ENCODE data around the gene ULK2. TPM values are rescaled to one million over a fixed set of nuclear protein-coding genes. Genes with fewer than 3 reads are reported as not detected.

The ULK2 gene
- total RNA-seq, 2 donors from 2014 or later, result 14.9 to 20.8 TPM

GRCh38 chr17:19733953-19734526 lies 133.7 kb downstream of the ULK2 start:
- ATAC-seq (no peak), DNase-seq (no peak)
- Mint-ChIP-seq H3K4me1 (peaks cover 4% of the 10 kb centered on the region), H3K4me3 (no peak overlapping the region), H3K27me3 (no peaks in the 10 kb centered on the region), H3K27ac (no peak overlapping the region), H3K36me3 (ENCODE audit: low read depth) (no peaks in the 10 kb centered on the region)
- H3K9me3 ChIP-seq (ENCODE audit: control insufficient read depth, low read length, poor library complexity, severe bottlenecking), result no peaks in the 10 kb centered on the region

GRCh38 chr17:19731626-19732025 lies 136.1 kb downstream of the ULK2 start:
- Mint-ChIP-seq H3K4me3 (no peak overlapping the region), H3K27ac (peak overlapping the region; percentile 45), H3K4me1 (peaks cover 4% of the 10 kb centered on the region), H3K36me3 (ENCODE audit: low read depth) (no peaks in the 10 kb centered on the region), H3K27me3 (no peaks in the 10 kb centered on the region)
- no peak for ATAC-seq
- no peaks in the 10 kb centered on the region for H3K9me3 ChIP-seq (ENCODE audit: control insufficient read depth, low read length, poor library complexity, severe bottlenecking)
- no peak for DNase-seq

GRCh38 chr17:19730843-19731242 lies 136.9 kb downstream of the ULK2 start:
- Mint-ChIP-seq H3K27ac (no peak overlapping the region), H3K4me3 (no peak overlapping the region)
- no peak for ATAC-seq

GRCh38 chr17:19729900-19730299 lies 137.8 kb downstream of the ULK2 start:
- DNase-seq (no peak), ATAC-seq (no peak)
- Mint-ChIP-seq H3K4me1 (peaks cover 11% of the 10 kb centered on the region), H3K27me3 (no peaks in the 10 kb centered on the region), H3K27ac (no peak overlapping the region), H3K36me3 (ENCODE audit: low read depth) (no peaks in the 10 kb centered on the region), H3K4me3 (no peak overlapping the region)
- no peaks in the 10 kb centered on the region for H3K9me3 ChIP-seq (ENCODE audit: control insufficient read depth, low read length, poor library complexity, severe bottlenecking)

More at GRCh38 chr17:19730843-19731242, 136.9 kb downstream of the ULK2 start:
- no peaks in the 10 kb centered on the region for H3K9me3 ChIP-seq (ENCODE audit: control insufficient read depth, low read length, poor library complexity, severe bottlenecking)
- peaks cover 4% of the 10 kb centered on the region for H3K4me1 Mint-ChIP-seq
- no peaks in the 10 kb centered on the region for H3K27me3 Mint-ChIP-seq
- H3K36me3 Mint-ChIP-seq (ENCODE audit: low read depth), result no peaks in the 10 kb centered on the region
- no peak for DNase-seq

- Mint-ChIP-seq H3K36me3 (ENCODE audit: low read depth) (no peaks in the 10 kb centered on the region), H3K4me1 (peaks cover 12% of the 10 kb centered on the region), H3K4me3 (no peak overlapping the region), H3K27me3 (no peaks in the 10 kb centered on the region), H3K27ac (no peak overlapping the region)
- no peaks in the 10 kb centered on the region for H3K9me3 ChIP-seq (ENCODE audit: control insufficient read depth, low read length, poor library complexity, severe bottlenecking)
- ATAC-seq (no peak), DNase-seq (no peak)
Observed at GRCh38 chr17:19728084-19728495, 139.6 kb downstream of the ULK2 start.

GRCh38 chr17:19727501-19728078 lies 140.1 kb downstream of the ULK2 start:
- DNase-seq (no peak), ATAC-seq (no peak)
- H3K36me3 Mint-ChIP-seq (ENCODE audit: low read depth), result no peaks in the 10 kb centered on the region
- H3K4me1 Mint-ChIP-seq, result peaks cover 16% of the 10 kb centered on the region
- no peaks in the 10 kb centered on the region for H3K9me3 ChIP-seq (ENCODE audit: control insufficient read depth, low read length, poor library complexity, severe bottlenecking)
- H3K27me3 Mint-ChIP-seq, result no peaks in the 10 kb centered on the region
- no peak overlapping the region for H3K4me3 Mint-ChIP-seq
- no peak overlapping the region for H3K27ac Mint-ChIP-seq

- Mint-ChIP-seq H3K4me3 (no peak overlapping the region), H3K27ac (peak overlapping the region; percentile 69), H3K27me3 (no peaks in the 10 kb centered on the region), H3K36me3 (ENCODE audit: low read depth) (no peaks in the 10 kb centered on the region), H3K4me1 (peaks cover 16% of the 10 kb centered on the region)
- H3K9me3 ChIP-seq (ENCODE audit: control insufficient read depth, low read length, poor library complexity, severe bottlenecking), result no peaks in the 10 kb centered on the region
- DNase-seq (no peak), ATAC-seq (no peak)
Observed at GRCh38 chr17:19726631-19727376, 140.9 kb downstream of the ULK2 start.

- no peaks in the 10 kb centered on the region for H3K9me3 ChIP-seq (ENCODE audit: control insufficient read depth, low read length, poor library complexity, severe bottlenecking)
- no peak for ATAC-seq
- no peak for DNase-seq
- peak overlapping the region; percentile 69 for H3K27ac Mint-ChIP-seq
- H3K4me1 Mint-ChIP-seq, result peaks cover 16% of the 10 kb centered on the region
- no peaks in the 10 kb centered on the region for H3K36me3 Mint-ChIP-seq (ENCODE audit: low read depth)
- peak overlapping the region; percentile 83 for H3K4me3 Mint-ChIP-seq
- H3K27me3 Mint-ChIP-seq, result no peaks in the 10 kb centered on the region
Observed at GRCh38 chr17:19725486-19725885, 142.2 kb downstream of the ULK2 start.

- no peaks in the 10 kb centered on the region for H3K9me3 ChIP-seq (ENCODE audit: control insufficient read depth, low read length, poor library complexity, severe bottlenecking)
- DNase-seq (peak in 1 of 3 donors; percentile 18), ATAC-seq (peak; percentile 79)
- H3K27ac Mint-ChIP-seq, result peak overlapping the region; percentile 69
- peak overlapping the region; percentile 83 for H3K4me3 Mint-ChIP-seq
- peaks cover 16% of the 10 kb centered on the region for H3K4me1 Mint-ChIP-seq
- H3K36me3 Mint-ChIP-seq (ENCODE audit: low read depth), result no peaks in the 10 kb centered on the region
- no peaks in the 10 kb centered on the region for H3K27me3 Mint-ChIP-seq
Observed at GRCh38 chr17:19724501-19725420, 143.0 kb downstream of the ULK2 start.

- Mint-ChIP-seq H3K4me3 (peak overlapping the region; percentile 53), H3K36me3 (ENCODE audit: low read depth) (no peaks in the 10 kb centered on the region), H3K4me1 (peaks cover 16% of the 10 kb centered on the region), H3K27me3 (no peaks in the 10 kb centered on the region), H3K27ac (no peak overlapping the region)
- no peak for DNase-seq
- no peaks in the 10 kb centered on the region for H3K9me3 ChIP-seq (ENCODE audit: control insufficient read depth, low read length, poor library complexity, severe bottlenecking)
- no peak for ATAC-seq
Observed at GRCh38 chr17:19723964-19724363, 143.8 kb downstream of the ULK2 start.
